ENCODE results near the gene PEX16.

- TF ChIP-seq CTCF (conservative IDR thresholded peaks at IDR 0.05 in 1 of 2, IDR thresholded peaks at IDR 0.05 in 1 of 2; ENCODE audit: extremely low read depth in 1 of 2, insufficient read depth in 1 of 2, low read depth in 1 of 2, low read length in 2 of 2) (no peak), EZH2 (IDR thresholded peaks at IDR 0.05; ENCODE audit: borderline replicate concordance, low read length) (no peak)
These were observed 13.3 kb downstream of the PEX16 start for GRCh38 chr11:45904309-45904915.
